ENCODE results near the gene SETD5. TPM values are rescaled to one million over a fixed set of nuclear protein-coding genes. Genes with fewer than 3 reads are reported as not detected.
A peak's percentile ranks its signal among the peaks of the same experiment; 100 is the strongest.

Gene SETD5
- total RNA-seq, 1 experiment from 2014 or later, result 279 TPM

DNA sequence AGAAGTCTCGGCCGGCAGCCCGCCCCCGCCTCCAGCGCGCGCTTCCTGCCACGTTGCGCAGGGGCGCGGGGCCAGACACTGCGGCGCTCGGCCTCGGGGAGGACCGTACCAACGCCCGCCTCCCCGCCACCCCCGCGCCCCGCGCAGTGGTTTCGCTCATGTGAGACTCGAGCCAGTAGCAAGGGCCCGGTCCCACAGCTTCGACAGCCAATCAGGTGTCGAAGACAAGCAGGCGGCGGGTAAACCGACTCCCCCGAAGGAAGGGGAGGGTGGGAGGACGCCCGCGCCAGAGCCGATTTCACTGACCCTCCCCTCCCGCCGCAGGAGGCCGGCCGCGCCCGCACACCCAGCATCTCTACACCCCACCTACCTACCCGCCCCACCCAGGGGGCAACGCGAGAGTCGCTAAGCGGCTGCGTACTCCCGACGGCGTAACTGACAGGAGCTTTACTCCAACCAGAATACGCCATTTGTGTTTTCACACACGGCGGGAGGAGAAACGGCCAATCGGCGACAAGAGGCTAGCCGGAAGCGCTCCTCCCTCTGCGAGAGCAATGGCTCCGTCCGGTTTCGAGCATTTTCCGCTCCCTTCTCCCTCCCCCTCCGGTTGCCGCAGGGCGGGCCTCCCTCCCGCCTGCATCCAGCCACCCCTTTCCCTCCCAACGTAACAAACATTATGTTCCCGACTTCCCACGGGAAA is 633 bp upstream of the SETD5 start (continued):
- TF ChIP-seq ZNF416 (CRISPR knock-in tag; IDR thresholded peaks at IDR 0.05) (peak; percentile 95), IRF2 (CRISPR knock-in tag; IDR thresholded peaks at IDR 0.05; ENCODE audit: borderline replicate concordance, low read depth) (no peak), TP53 (CRISPR knock-in tag; IDR thresholded peaks at IDR 0.05) (no peak), SMAD3 (CRISPR knock-in tag; IDR thresholded peaks at IDR 0.05; ENCODE audit: borderline replicate concordance) (no peak), PRRX2 (CRISPR knock-in tag; IDR thresholded peaks at IDR 0.05) (peak; percentile 83; the same call in 1 of the 2 replicates), NFYB (CRISPR knock-in tag; conservative IDR thresholded peaks at IDR 0.05; ENCODE audit: low read depth) (peak; percentile 91), CREB1 (CRISPR knock-in tag; IDR thresholded peaks at IDR 0.05) (no peak), NR3C1 (CRISPR knock-in tag; conservative IDR thresholded peaks at IDR 0.05; ENCODE audit: low read depth) (no peak), RORB (CRISPR knock-in tag; IDR thresholded peaks at IDR 0.05) (peak; percentile 76), ZNF263 (CRISPR knock-in tag; IDR thresholded peaks at IDR 0.05; ENCODE audit: low read depth) (no peak)
- TF ChIP-seq, protein P1, sequence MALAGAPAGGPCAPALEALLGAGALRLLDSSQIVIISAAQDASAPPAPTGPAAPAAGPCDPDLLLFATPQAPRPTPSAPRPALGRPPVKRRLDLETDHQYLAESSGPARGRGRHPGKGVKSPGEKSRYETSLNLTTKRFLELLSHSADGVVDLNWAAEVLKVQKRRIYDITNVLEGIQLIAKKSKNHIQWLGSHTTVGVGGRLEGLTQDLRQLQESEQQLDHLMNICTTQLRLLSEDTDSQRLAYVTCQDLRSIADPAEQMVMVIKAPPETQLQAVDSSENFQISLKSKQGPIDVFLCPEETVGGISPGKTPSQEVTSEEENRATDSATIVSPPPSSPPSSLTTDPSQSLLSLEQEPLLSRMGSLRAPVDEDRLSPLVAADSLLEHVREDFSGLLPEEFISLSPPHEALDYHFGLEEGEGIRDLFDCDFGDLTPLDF (CRISPR knock-in tag; IDR thresholded peaks at IDR 0.05), result 0 out of 2 replicates have a peak, but pooled peaks have one; percentile 31
- TF ChIP-seq, protein P2, sequence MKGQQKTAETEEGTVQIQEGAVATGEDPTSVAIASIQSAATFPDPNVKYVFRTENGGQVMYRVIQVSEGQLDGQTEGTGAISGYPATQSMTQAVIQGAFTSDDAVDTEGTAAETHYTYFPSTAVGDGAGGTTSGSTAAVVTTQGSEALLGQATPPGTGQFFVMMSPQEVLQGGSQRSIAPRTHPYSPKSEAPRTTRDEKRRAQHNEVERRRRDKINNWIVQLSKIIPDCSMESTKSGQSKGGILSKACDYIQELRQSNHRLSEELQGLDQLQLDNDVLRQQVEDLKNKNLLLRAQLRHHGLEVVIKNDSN (CRISPR knock-in tag; IDR thresholded peaks at IDR 0.05), result 0 out of 2 replicates have a peak, but pooled peaks have one; percentile 2
- TF ChIP-seq, protein P3, sequence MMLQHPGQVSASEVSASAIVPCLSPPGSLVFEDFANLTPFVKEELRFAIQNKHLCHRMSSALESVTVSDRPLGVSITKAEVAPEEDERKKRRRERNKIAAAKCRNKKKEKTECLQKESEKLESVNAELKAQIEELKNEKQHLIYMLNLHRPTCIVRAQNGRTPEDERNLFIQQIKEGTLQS (CRISPR knock-in tag; conservative IDR thresholded peaks at IDR 0.05), result no peak
- TF ChIP-seq, protein P4, sequence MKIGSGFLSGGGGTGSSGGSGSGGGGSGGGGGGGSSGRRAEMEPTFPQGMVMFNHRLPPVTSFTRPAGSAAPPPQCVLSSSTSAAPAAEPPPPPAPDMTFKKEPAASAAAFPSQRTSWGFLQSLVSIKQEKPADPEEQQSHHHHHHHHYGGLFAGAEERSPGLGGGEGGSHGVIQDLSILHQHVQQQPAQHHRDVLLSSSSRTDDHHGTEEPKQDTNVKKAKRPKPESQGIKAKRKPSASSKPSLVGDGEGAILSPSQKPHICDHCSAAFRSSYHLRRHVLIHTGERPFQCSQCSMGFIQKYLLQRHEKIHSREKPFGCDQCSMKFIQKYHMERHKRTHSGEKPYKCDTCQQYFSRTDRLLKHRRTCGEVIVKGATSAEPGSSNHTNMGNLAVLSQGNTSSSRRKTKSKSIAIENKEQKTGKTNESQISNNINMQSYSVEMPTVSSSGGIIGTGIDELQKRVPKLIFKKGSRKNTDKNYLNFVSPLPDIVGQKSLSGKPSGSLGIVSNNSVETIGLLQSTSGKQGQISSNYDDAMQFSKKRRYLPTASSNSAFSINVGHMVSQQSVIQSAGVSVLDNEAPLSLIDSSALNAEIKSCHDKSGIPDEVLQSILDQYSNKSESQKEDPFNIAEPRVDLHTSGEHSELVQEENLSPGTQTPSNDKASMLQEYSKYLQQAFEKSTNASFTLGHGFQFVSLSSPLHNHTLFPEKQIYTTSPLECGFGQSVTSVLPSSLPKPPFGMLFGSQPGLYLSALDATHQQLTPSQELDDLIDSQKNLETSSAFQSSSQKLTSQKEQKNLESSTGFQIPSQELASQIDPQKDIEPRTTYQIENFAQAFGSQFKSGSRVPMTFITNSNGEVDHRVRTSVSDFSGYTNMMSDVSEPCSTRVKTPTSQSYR (CRISPR knock-in tag; IDR thresholded peaks at IDR 0.05), result peak; percentile 8; the same call in 1 of the 2 replicates

DNA sequence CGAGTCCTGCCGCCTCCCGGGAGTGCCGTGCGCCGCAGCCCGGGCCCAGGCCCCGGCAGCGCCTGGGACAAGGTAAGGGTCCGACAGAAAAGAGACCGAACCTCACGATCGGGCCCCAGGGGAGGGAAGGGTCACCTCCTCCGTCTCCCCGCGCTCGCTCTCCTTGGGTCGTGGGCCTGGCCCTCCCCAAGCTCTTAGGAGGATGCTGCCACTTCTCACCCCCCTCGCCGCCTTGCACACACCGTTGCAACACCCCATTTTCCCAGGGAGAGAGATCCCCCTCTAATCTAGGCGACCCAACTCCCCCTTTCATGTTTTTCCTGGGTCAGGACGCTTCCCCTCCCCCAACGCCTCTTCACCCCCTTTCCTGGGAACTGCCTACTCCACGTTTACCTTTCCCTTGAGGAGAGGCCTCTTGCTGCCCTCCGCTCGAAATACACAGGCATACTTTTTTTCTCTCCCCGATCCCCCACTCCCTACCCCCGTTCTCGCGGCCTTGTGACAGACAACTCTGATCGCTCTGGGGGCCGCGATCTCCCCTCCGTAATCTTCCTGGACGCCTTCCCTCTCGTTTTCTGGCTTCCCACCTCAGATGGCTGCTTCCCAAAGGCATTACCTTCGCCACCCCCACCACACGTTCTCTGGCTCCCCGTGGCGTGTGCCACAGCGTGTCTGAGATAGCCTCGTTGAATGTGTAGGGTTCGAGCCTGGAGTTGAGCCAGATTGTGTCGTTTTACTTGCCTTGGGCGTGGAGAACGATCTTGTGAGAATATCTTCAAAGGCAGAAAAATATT is 688 bp downstream of the SETD5 start:
- Mint-ChIP-seq H3K36me3 (peaks cover 31% of the 10 kb centered on the region), H3K27me3 (ENCODE audit: low read depth) (no peaks in the 10 kb centered on the region), H3K9me3 (no peaks in the 10 kb centered on the region), H3K27ac (peak overlapping the region; percentile 100), H3K4me1 (peaks cover 61% of the 10 kb centered on the region), H3K4me3 (peak overlapping the region; percentile 100)
- POLR2A ChIA-PET, result interaction anchor here (0.5 to 4.6 kb wide), 4 partner anchors 9 to 42 kb away, joined by 3 to 36 read pairs (median 5); partner anchors contain the start of gene THUMPD3
- CTCF ChIA-PET, result interaction anchor here (1.0 to 3.7 kb wide), 2 partner anchors 35 to 45 kb away, joined by 3 to 13 read pairs; partner anchors contain the start of gene THUMPD3
- DNase-seq (ENCODE audit: low spot score), result peak; percentile 26
- ATAC-seq, result no peak
- TF ChIP-seq MXD4 (CRISPR knock-in tag; IDR thresholded peaks at IDR 0.05; ENCODE audit: borderline replicate concordance), result no peak
- TF ChIP-seq GABPB1 (CRISPR knock-in tag; IDR thresholded peaks at IDR 0.05), result no peak
- TF ChIP-seq, protein P5, sequence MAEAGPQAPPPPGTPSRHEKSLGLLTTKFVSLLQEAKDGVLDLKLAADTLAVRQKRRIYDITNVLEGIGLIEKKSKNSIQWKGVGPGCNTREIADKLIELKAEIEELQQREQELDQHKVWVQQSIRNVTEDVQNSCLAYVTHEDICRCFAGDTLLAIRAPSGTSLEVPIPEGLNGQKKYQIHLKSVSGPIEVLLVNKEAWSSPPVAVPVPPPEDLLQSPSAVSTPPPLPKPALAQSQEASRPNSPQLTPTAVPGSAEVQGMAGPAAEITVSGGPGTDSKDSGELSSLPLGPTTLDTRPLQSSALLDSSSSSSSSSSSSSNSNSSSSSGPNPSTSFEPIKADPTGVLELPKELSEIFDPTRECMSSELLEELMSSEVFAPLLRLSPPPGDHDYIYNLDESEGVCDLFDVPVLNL (CRISPR knock-in tag; IDR thresholded peaks at IDR 0.05; ENCODE audit: borderline replicate concordance, low read depth), result peak; percentile 33; the same call in 1 of the 2 replicates
- no peak for TF ChIP-seq ZNF423 (CRISPR knock-in tag; IDR thresholded peaks at IDR 0.05)
- no peak for TF ChIP-seq FOXJ3 (CRISPR knock-in tag; IDR thresholded peaks at IDR 0.05; ENCODE audit: borderline replicate concordance)
- no peak for TF ChIP-seq HMGA2 (CRISPR knock-in tag; IDR thresholded peaks at IDR 0.05)
- TF ChIP-seq, protein P6, sequence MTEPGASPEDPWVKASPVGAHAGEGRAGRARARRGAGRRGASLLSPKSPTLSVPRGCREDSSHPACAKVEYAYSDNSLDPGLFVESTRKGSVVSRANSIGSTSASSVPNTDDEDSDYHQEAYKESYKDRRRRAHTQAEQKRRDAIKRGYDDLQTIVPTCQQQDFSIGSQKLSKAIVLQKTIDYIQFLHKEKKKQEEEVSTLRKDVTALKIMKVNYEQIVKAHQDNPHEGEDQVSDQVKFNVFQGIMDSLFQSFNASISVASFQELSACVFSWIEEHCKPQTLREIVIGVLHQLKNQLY (CRISPR knock-in tag; IDR thresholded peaks at IDR 0.05), result no peak
- TF ChIP-seq, protein P7, sequence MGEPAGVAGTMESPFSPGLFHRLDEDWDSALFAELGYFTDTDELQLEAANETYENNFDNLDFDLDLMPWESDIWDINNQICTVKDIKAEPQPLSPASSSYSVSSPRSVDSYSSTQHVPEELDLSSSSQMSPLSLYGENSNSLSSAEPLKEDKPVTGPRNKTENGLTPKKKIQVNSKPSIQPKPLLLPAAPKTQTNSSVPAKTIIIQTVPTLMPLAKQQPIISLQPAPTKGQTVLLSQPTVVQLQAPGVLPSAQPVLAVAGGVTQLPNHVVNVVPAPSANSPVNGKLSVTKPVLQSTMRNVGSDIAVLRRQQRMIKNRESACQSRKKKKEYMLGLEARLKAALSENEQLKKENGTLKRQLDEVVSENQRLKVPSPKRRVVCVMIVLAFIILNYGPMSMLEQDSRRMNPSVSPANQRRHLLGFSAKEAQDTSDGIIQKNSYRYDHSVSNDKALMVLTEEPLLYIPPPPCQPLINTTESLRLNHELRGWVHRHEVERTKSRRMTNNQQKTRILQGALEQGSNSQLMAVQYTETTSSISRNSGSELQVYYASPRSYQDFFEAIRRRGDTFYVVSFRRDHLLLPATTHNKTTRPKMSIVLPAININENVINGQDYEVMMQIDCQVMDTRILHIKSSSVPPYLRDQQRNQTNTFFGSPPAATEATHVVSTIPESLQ (CRISPR knock-in tag; IDR thresholded peaks at IDR 0.05), result no peak
- TF ChIP-seq, protein P8, sequence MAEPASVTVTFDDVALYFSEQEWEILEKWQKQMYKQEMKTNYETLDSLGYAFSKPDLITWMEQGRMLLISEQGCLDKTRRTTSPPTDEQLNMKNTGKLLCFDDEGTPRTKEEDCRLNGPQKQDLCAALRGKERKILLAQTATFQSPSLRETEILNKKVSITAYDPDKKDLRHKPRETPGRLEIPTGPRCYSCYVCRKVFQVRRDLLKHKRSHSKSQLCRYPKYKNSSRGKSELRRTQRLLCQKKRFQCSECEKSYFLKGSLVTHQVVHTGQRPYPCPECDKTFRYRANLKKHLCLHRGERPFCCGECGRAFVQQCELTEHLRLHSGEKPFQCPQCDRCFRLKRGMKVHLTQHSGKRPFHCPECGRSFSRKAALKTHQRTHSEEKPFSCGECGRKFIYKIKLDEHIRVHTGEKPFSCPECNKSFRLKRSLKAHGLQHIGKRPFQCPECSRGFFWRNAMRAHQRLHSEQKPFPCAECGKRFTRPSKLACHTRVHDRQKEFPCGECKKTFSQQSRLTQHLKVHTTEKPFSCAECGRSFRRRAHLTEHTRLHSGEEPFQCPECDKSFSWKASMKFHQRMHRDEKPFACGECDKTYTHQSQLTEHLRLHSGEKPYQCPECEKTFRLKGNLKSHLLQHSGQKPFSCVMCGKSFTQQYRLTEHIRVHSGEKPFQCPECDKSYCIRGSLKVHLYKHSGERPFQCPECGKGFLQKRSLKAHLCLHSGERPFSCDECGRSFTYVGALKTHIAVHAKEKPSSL (CRISPR knock-in tag; conservative IDR thresholded peaks at IDR 0.05), result no peak
